Peyer's patch (tissue), 4 donors: ENCODE measurements around the gene CAMK2B.

Experiments used
- CTCF ChIP-seq, 6 experiments: fragments of 450-650 bp in 4 of 6; fragments of 200-600 bp in 2 of 6; sonication (generic) in 1 of 6; IDR thresholded peaks; one replicate each; pipeline ENCODE4 v1.5.1; 2017 to 2019; ENCODE audit warnings: antibody characterized with exemption in 6 of 6, mild to moderate bottlenecking in 3 of 6, moderate library complexity in 1 of 6
- POLR2A ChIP-seq, 2 donors: fragments of 450-650 bp; IDR thresholded peaks; one replicate each; pipeline ENCODE4 v1.5.1; 2017; ENCODE audit warnings: antibody characterized with exemption in 2 of 2, mild to moderate bottlenecking in 2 of 2, moderate library complexity in 2 of 2

GRCh38 chr7:44244282-44244681, 81.1 kb downstream of the CAMK2B start:
- TF ChIP-seq CTCF (IDR thresholded peaks at IDR 0.05) (peak in 4 of 6 experiments; percentile 7 to 31 (median 20)), POLR2A (IDR thresholded peaks at IDR 0.05) (no peak)
